GM10266 (cell line): Measurements from ENCODE around the gene CNNM3.
A peak's percentile ranks its signal among the peaks of the same experiment; 100 is the strongest.
"Not testable (repeated sequence)": the region's sequence is repeated elsewhere in the genome, so short reads cannot be mapped to it uniquely, and the experiment has no call there.

Experiments
- DNase-seq: peaks from one replicate; pipeline ENCODE4 v3.0.0; 2012; ENCODE audit errors: extremely low spot score
- CTCF ChIP-seq: IDR thresholded peaks from 2 replicates; pipeline ENCODE4 v1.5.1; 2012; ENCODE audit warnings: mild to moderate bottlenecking, low read depth; ENCODE audit not compliant: control insufficient read depth, insufficient read depth; ENCODE audit errors: missing control alignments

Gene CNNM3

GRCh38 chr2:96800061-96801004 is 15.7 kb upstream of the CNNM3 start:
- TF ChIP-seq CTCF: no peak
- DNase-seq: no peak

GRCh38 chr2:96801005-96801785 is 14.9 kb upstream of the CNNM3 start:
- DNase-seq: peak; percentile 90
- TF ChIP-seq CTCF: peak; percentile 98

GRCh38 chr2:96801786-96802595 is 14.1 kb upstream of the CNNM3 start:
- peak; percentile 0 for TF ChIP-seq CTCF
- DNase-seq: peak; percentile 82

- TF ChIP-seq CTCF: no peak
- no peak for DNase-seq
Observed at GRCh38 chr2:96802721-96803120, 13.3 kb upstream of the CNNM3 start.

GRCh38 chr2:96804986-96805385 is 11.1 kb upstream of the CNNM3 start:
- no peak for TF ChIP-seq CTCF

GRCh38 chr2:96805946-96806345 is 10.1 kb upstream of the CNNM3 start:
- not testable (repeated sequence) for DNase-seq

More at GRCh38 chr2:96804986-96805385, 11.1 kb upstream of the CNNM3 start:
- no peak for DNase-seq

GRCh38 chr2:96806468-96807126 is 9.5 kb upstream of the CNNM3 start:
- TF ChIP-seq CTCF: no peak
- DNase-seq: no peak
